HCT116 (cell line): ENCODE results near the gene CHCHD5. TPM values are rescaled to one million over a fixed set of nuclear protein-coding genes. Genes with fewer than 3 reads are reported as not detected.

Experiments
- ATAC-seq: fragments of 200-7000 bp; cut with Tn5 transposase; 2 replicates; pipeline ENCODE4 v1.9.1; 2020; ENCODE audit warnings: mild to moderate bottlenecking, moderate library complexity
- BruUV-seq: library from RNA; stranded (reverse); fragments of 400-500 nt; replicated peaks from 2 replicates; lab custom pipeline; 2021; lab: Mats Ljungman, UMichigan
- CTCF ChIA-PET: fragments of 300-600 bp; sonication (Branson Sonifier 250); formaldehyde crosslinking; loops from one replicate; lab custom pipeline; 2021; ENCODE audit warnings: antibody characterized with exemption; lab: Charles Lee
- POLR2A ChIA-PET: fragments of 300-600, 350-600 bp; sonication (Branson Sonifier 250); formaldehyde crosslinking; loops from one replicate; lab custom pipeline; 2021; ENCODE audit warnings: antibody characterized with exemption; lab: Charles Lee
- RAD21 ChIA-PET, 2 experiments: fragments of 300-600 bp; sonication (Branson Sonifier 250); formaldehyde crosslinking; loops; one replicate each; lab custom pipeline; 2023; ENCODE audit warnings: low total read pairs in 2 of 2; ENCODE audit not compliant: uncharacterized antibody in 2 of 2, unreplicated experiment in 2 of 2, low non-redundant PET in 1 of 2; lab: Charles Lee
- DNase-seq: peaks from one replicate; pipeline ENCODE4 v3.0.0-alpha.2; 2010; ENCODE audit warnings: low read depth, low spot score
- H2AFZ ChIP-seq: fragments of 200-600 bp; shearing (Covaris generic), sonication (generic); 2 replicates; pipeline ENCODE4 v1.6.1; 2017; ENCODE audit warnings: low read depth, mixed run types, mixed read lengths, antibody characterized with exemption, low read length; ENCODE audit not compliant: poor library complexity, severe bottlenecking
- H3K27ac ChIP-seq: 2 replicates; pipeline ENCODE4 v1.5.1; 2012; ENCODE audit warnings: low read depth, low read length
- H3K27me3 ChIP-seq: fragments of 200-600 bp; sonication (generic); 2 replicates; pipeline ENCODE4 v1.6.1; 2016; ENCODE audit warnings: mixed run types, low read length, mixed read lengths; ENCODE audit not compliant: insufficient read depth
- H3K36me3 ChIP-seq, 2 experiments: fragments of 200-500 bp in 1 of 2; fragments of 200-600 bp in 1 of 2; sonication (Bioruptor generic) in 1 of 2; sonication (generic) in 1 of 2; 2 replicates each; pipeline versions ENCODE4 v1.5.1 to v1.6.1; 2014 to 2016; ENCODE audit warnings: low read length in 2 of 2, inconsistent platforms in 1 of 2, mixed read lengths in 1 of 2, mixed run types in 1 of 2; ENCODE audit not compliant: insufficient read depth in 2 of 2, control insufficient read depth in 1 of 2
- H3K4me1 ChIP-seq, 2 experiments: fragments of 200-600 bp in 1 of 2; sonication (generic) in 1 of 2; 2 replicates each; pipeline versions ENCODE4 v1.5.1 to v1.6.1; 2012 to 2017; ENCODE audit warnings: low read length in 2 of 2, inconsistent platforms in 1 of 2, mild to moderate bottlenecking in 1 of 2, mixed read lengths in 1 of 2, mixed run types in 1 of 2, moderate library complexity in 1 of 2; ENCODE audit not compliant: insufficient read depth in 2 of 2, control insufficient read depth in 1 of 2
- H3K4me2 ChIP-seq: fragments of 200-600 bp; sonication (generic); 2 replicates; pipeline ENCODE4 v1.6.1; 2017; ENCODE audit warnings: mixed run types, low read length, mixed read lengths
- H3K4me3 ChIP-seq, 2 experiments: fragments of 200-600 bp in 1 of 2; sonication (generic) in 1 of 2; replicated peaks in 1 of 2; 2 replicates each; pipeline ENCODE4 v1.5.1; 2011 to 2016; ENCODE audit warnings: low read length in 2 of 2, control low read depth in 1 of 2, low read depth in 1 of 2, mild to moderate bottlenecking in 1 of 2, mixed read lengths in 1 of 2, mixed run types in 1 of 2
- H3K79me2 ChIP-seq: fragments of 200-600 bp; sonication (generic); 2 replicates; pipeline ENCODE4 v1.6.1; 2017; ENCODE audit warnings: mild to moderate bottlenecking, mixed run types, low read length, moderate library complexity, mixed read lengths; ENCODE audit not compliant: insufficient read depth
- H3K9ac ChIP-seq: fragments of 200-600 bp; sonication (generic); 2 replicates; pipeline ENCODE4 v1.6.1; 2016; ENCODE audit warnings: low read length, mixed read lengths
- H3K9me2 ChIP-seq: fragments of 200-600 bp; sonication (generic), shearing (Covaris generic); 2 replicates; pipeline ENCODE4 v1.6.1; 2017; ENCODE audit warnings: mixed run types, mild to moderate bottlenecking, moderate library complexity; ENCODE audit not compliant: insufficient read depth
- H3K9me3 ChIP-seq, 2 experiments: fragments of 200-500 bp in 1 of 2; fragments of 200-600 bp in 1 of 2; sonication (Bioruptor generic) in 1 of 2; sonication (generic) in 1 of 2; 2 replicates each; pipeline ENCODE4 v1.6.1; 2014 to 2017; ENCODE audit warnings: low read length in 2 of 2, mixed read lengths in 2 of 2, inconsistent platforms in 1 of 2, low read depth in 1 of 2, mild to moderate bottlenecking in 1 of 2, mixed run types in 1 of 2, moderate library complexity in 1 of 2; ENCODE audit not compliant: control insufficient read depth in 1 of 2, insufficient read depth in 1 of 2
- H4K20me1 ChIP-seq: fragments of 200-600 bp; sonication (generic), shearing (Covaris generic); 2 replicates; pipeline ENCODE4 v1.6.1; 2017; ENCODE audit warnings: mixed run types, mild to moderate bottlenecking, moderate library complexity; ENCODE audit not compliant: insufficient read depth
- CBX3 ChIP-seq: IDR thresholded peaks from 2 replicates; pipeline ENCODE4 v1.6.1; 2012; ENCODE audit warnings: low read depth
- CEBPB ChIP-seq: IDR thresholded peaks from 2 replicates; pipeline ENCODE4 v1.6.1; 2012; ENCODE audit warnings: low read depth
- CTCF ChIP-seq, 3 experiments: fragments of 200-600 bp in 1 of 3; sonication (generic) in 1 of 3; IDR thresholded peaks in 2 of 3; conservative IDR thresholded peaks in 1 of 3; 2 replicates each; pipeline ENCODE4 v1.5.1; 2012 to 2017; ENCODE audit warnings: low read depth in 2 of 3, low read length in 2 of 3, antibody characterized with exemption in 1 of 3, borderline replicate concordance in 1 of 3, control low read depth in 1 of 3, mild to moderate bottlenecking in 1 of 3, mixed read lengths in 1 of 3, mixed run types in 1 of 3, moderate library complexity in 1 of 3; ENCODE audit not compliant: insufficient read depth in 1 of 3
- EZH2 ChIP-seq: fragments of 200-600 bp; sonication (generic); IDR thresholded peaks from 2 replicates; pipeline ENCODE4 v1.6.1; 2017; ENCODE audit warnings: antibody characterized with exemption, mixed run types
- FOSL1 ChIP-seq: IDR thresholded peaks from 2 replicates; pipeline ENCODE4 v1.6.1; 2012; ENCODE audit warnings: low read depth
- JUND ChIP-seq: IDR thresholded peaks from 2 replicates; pipeline ENCODE4 v1.6.1; 2012
- MAX ChIP-seq: IDR thresholded peaks from 2 replicates; pipeline ENCODE4 v1.6.1; 2012
- POLR2A ChIP-seq: IDR thresholded peaks from 2 replicates; pipeline ENCODE4 v1.7.0; 2011; ENCODE audit warnings: borderline replicate concordance; ENCODE audit not compliant: insufficient read depth, insufficient read length; ENCODE audit errors: extremely low read depth
- POLR2AphosphoS5 ChIP-seq: IDR thresholded peaks from 2 replicates; pipeline ENCODE4 v1.6.1; 2011; ENCODE audit warnings: mild to moderate bottlenecking, low read depth, low read length, moderate library complexity
- SIN3A ChIP-seq: IDR thresholded peaks from 2 replicates; pipeline ENCODE4 v1.6.1; 2012; ENCODE audit warnings: low read depth
- SRF ChIP-seq: IDR thresholded peaks from 2 replicates; pipeline ENCODE4 v1.6.1; 2012; ENCODE audit warnings: low read depth
- ZBTB33 ChIP-seq: IDR thresholded peaks from 2 replicates; pipeline ENCODE4 v1.6.1; 2011; ENCODE audit warnings: mild to moderate bottlenecking, low read length, moderate library complexity; ENCODE audit not compliant: insufficient replicate concordance; ENCODE audit errors: extremely low read depth
- ZFX ChIP-seq: fragments of 450-650 bp; IDR thresholded peaks from 2 replicates; pipeline ENCODE4 v1.6.1; 2017
- ZNF274 ChIP-seq: fragments of 200-500 bp; sonication (Bioruptor generic); IDR thresholded peaks from 2 replicates; pipeline ENCODE4 v1.6.1; 2014; ENCODE audit warnings: mild to moderate bottlenecking, low read depth, low read length, inconsistent platforms
- intact Hi-C: fragments of 100-400 bp; cut with micrococcal nuclease; formaldehyde crosslinking; loops from 2 replicates; pipeline ENCODE4 v1.10.0; 2022
- total RNA-seq: library from RNA; stranded (reverse); gene quantifications from one replicate; pipeline ENCODE4 v1.2.1, GENCODE V29; 2021; ENCODE audit not compliant: unreplicated experiment

The CHCHD5 gene
- total RNA-seq, 1 experiment from 2014 or later, result 49.8 TPM

DNA sequence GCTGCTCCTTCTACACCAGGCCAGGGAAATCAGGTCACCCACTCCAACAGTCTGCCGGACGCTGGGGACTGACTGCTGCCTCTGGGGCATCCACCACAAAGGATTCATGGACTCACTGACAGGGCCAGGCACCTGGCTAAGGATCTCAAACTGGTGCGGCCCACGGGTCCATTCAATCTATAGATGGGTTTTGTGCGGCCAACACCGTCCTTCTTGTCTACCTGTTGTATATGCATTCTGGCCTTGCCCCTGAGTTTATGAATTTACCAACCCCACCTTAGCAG is 50.4 kb downstream of the CHCHD5 start:
- H3K79me2 ChIP-seq, result no peaks in the 10 kb centered on the region
- ATAC-seq, result no peak
- H3K27ac ChIP-seq, result no peak overlapping the region
- no peak overlapping the region for H3K4me3 ChIP-seq
- no peak overlapping the region for H3K4me2 ChIP-seq
- no TSS peak for BruUV-seq
- H3K9me2 ChIP-seq, result no peaks in the 10 kb centered on the region
- no peaks in the 10 kb centered on the region for H3K36me3 ChIP-seq
- no peak for DNase-seq
- no peak overlapping the region for H2AFZ ChIP-seq
- no peak for TF ChIP-seq POLR2AphosphoS5
- no peak for TF ChIP-seq JUND
- no peak for TF ChIP-seq ZFX
- TF ChIP-seq EZH2, result no peak
- no peak for TF ChIP-seq CTCF (IDR thresholded peaks at IDR 0.05 in 2 of 3, conservative IDR thresholded peaks at IDR 0.05 in 1 of 3; ENCODE audit: borderline replicate concordance in 1 of 3, insufficient read depth in 1 of 3, low read depth in 2 of 3, low read length in 2 of 3)
- no peak for TF ChIP-seq ZNF274
- no peak for TF ChIP-seq SRF
- TF ChIP-seq FOSL1, result no peak
- H3K9me3 ChIP-seq, result no peaks in the 10 kb centered on the region
- no peaks in the 10 kb centered on the region for H4K20me1 ChIP-seq
- peaks cover 21 to 25% of the 10 kb centered on the region in 2 experiments for H3K4me1 ChIP-seq
- ChIA-PET CTCF (interaction anchor here (1.2 kb wide), 1 partner anchor 9 kb away, joined by 3 read pairs; no protein-coding TSS in a partner anchor), RAD21 (no interaction called here), POLR2A (interaction anchor here (11.6 kb wide), 1 partner anchor 11 kb away, joined by 86 read pairs; the partner anchor contains the start of gene SLC20A1)
- H3K9ac ChIP-seq, result no peak overlapping the region
- H3K27me3 ChIP-seq, result no peaks in the 10 kb centered on the region
- intact Hi-C loops, result no loop called here

DNA sequence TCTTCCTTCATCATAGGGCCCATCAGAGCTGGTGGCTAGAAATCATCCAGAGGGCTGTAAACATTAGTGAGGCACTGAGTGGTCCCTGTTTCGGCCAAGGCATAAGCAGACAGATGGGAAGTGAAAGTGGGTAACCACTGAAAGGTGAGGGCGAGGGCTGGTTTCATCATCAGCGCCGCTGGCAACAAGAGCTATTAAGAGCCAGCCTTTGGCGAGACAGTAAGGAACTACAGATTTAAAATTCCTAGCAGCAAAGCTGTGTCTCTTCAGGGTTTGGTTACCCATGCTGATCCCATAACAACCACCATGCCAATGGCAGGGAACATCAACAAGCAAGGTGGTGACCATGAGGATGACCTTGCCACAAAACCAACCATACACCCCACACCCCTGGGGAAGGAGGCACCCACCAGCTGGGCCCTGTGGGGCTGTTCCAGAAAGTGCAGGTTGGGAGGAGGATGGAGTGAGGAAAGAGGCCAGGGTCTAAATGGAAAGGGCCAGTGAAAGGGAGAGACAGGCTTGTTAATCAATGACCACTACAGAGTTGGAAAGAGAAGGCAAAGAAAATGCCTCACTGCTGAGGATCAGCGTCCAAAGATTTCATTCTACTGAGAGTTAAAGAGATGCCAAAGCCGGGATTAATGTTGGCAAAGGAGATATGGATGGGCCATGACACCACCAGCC is 52.3 kb downstream of the CHCHD5 start:
- DNase-seq (no peak), ATAC-seq (no peak)
- Histone ChIP-seq H3K27me3 (no peaks in the 10 kb centered on the region), H3K4me1 (peaks cover 22 to 25% of the 10 kb centered on the region in 2 experiments), H3K79me2 (no peaks in the 10 kb centered on the region), H2AFZ (no peak overlapping the region), H3K27ac (no peak overlapping the region), H3K4me3 (no peak overlapping the region), H3K9ac (no peak overlapping the region), H3K4me2 (no peak overlapping the region), H3K9me2 (no peaks in the 10 kb centered on the region), H4K20me1 (no peaks in the 10 kb centered on the region), H3K36me3 (no peaks in the 10 kb centered on the region), H3K9me3 (no peaks in the 10 kb centered on the region)
- intact Hi-C loops, result no loop called here
- ChIA-PET CTCF (no interaction called here), RAD21 (no interaction called here), POLR2A (interaction anchor here (0.8 kb wide), 1 partner anchor 9 kb away, joined by 3 read pairs; no protein-coding TSS in a partner anchor)
- no TSS peak for BruUV-seq
- no peak for TF ChIP-seq EZH2
- no peak for TF ChIP-seq CBX3
- no peak for TF ChIP-seq SIN3A
- no peak for TF ChIP-seq MAX
- TF ChIP-seq POLR2A, result no peak
- TF ChIP-seq CEBPB, result no peak
- no peak for TF ChIP-seq CTCF (IDR thresholded peaks at IDR 0.05 in 2 of 3, conservative IDR thresholded peaks at IDR 0.05 in 1 of 3; ENCODE audit: borderline replicate concordance in 1 of 3, insufficient read depth in 1 of 3, low read depth in 2 of 3, low read length in 2 of 3)
- no peak for TF ChIP-seq ZBTB33
- TF ChIP-seq SRF, result no peak
- TF ChIP-seq FOSL1, result no peak
